ENCODE data around the gene CMTM7.
A peak's percentile ranks its signal among the peaks of the same experiment; 100 is the strongest.

CMTM7 gene

DNA sequence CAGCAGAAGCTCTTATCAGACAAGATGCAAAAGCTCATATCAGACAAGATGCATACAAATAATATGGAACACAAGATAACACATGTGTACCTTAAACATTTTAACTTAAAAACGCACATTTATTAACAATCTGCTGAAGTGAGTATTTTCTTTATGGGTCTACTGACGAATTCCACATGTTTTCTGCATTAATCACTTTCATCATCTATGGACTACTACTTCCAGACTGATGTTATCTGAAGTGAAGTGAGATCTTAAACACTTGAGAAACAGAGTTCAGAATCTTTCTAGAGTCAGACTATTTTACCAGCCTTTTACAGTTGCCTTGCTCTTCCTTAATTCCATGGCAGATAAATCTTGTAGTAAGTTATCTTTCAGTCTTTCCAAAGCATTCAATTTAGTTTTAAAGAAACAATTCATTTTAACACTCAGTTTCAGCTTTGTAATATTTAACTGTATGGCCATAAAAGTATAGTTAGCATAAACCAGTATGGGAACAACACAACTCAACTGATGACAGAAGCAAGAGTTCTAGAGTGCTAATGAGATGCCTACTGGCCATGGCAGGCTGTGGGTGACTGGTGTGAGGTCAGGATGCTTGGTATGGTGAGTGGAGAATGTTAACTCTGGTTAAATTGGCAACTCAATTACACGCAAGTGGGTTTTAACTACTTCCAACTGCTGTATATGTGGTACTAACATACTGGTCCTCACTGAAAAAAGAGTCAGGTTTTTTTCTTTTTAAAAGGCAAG lies 101.2 kb downstream of the CMTM7 start:
- no peak for DNase-seq (ENCODE audit: low spot score)

DNA sequence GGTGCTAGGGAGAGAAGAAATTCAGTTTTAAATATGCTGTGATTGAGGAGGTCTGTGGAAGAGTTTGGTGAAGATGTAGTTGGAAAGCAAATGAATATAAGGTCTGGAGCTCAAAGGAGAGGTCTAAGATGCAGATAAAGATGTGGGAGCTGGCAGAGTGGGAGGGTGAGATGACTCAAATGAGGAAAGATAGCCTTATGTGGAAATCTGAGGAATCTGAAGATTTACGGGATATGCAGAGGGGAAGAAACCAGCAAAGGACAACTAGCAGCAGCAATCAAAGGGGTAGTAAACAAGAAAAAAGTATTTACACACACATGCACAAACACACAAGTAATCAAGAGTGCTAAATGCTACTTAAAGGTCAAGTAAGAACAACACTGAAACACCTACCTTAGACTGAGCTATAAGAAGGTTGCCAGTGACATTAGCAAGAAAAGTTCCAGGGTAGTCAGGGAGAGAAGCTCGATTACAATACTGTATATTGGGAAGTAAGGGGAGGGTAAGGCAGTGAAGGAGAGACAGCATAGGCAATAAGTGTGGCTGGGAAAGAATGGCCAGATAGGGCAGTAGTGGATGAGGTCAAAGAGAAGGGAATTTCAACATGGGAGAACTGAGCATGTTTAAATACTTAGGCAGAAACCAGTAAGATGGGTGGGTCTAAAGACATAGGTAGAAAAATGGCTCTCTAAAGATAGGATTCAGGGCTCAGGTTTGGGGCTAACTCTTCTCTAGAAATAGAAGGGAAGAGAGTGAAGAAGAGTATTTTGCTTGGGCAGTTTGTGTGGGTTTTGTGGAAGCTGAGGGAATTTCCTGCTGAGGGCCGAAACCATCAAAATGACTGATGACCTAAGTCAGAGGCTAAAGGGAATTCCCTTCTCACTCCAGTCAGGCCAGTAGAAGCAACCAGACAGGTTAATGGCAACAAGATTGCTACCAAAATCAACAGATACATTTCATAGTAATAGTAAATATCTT lies 102.1 kb downstream of the CMTM7 start:
- no peak for DNase-seq (ENCODE audit: low spot score)

DNA sequence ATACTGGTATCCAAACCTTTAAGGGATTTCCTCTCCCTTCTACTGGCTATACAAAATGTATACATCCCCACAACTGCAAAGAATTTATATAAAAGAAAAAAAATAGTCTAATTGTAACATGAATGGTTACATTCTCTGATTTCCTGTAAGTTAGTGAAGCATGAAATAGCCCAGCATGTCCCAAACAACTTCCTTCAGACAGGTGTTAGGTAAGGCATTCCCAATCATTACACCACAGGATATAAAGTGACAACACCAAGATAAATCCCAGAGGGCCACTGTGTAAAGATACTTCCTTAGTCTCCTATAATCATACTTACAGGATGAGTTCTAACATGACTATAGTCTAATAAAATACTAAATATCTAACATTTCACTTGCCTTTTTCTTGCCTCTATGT lies 103.4 kb downstream of the CMTM7 start:
- no peak for DNase-seq (ENCODE audit: low spot score)

DNA sequence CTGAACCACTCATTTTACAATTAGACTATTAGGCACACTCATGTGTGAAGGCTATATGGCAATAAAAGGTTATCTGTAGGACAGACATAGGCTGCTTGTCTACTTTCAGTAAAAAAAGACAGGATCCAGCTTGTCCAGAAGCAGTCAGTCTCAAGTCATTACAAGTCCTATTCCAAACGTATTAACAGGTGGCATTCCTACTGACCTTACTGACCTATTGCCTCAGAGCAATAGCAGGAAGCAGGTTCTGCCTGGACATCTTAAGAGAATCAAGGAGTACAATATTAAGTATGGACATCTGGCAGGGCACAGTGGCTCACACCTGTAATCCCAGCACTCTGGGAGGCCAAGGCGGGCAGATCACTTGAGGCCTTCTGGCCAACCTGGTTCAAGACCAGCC lies 104.0 kb downstream of the CMTM7 start:
- DNase-seq (ENCODE audit: low spot score) = no peak

DNA sequence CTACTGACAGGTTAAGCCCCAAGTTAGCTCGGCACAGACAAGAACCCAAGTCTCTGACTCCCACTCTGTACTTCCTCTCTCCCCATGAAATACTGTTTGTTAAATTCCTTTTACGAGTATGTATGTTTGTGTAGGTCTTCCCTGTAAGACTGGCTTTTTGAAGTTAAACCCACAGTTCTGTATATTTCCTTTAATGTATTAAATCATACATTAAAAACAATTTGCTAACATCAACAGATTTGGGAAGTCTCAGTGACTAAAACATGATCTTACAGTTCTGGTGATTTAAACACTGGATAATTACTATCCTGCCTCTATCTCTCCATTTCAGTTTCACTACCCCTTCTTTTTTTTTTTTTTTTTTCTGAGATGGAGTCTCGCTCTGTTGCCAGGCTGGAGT lies 106.6 kb downstream of the CMTM7 start:
- DNase-seq (ENCODE audit: low spot score) = no peak

DNA sequence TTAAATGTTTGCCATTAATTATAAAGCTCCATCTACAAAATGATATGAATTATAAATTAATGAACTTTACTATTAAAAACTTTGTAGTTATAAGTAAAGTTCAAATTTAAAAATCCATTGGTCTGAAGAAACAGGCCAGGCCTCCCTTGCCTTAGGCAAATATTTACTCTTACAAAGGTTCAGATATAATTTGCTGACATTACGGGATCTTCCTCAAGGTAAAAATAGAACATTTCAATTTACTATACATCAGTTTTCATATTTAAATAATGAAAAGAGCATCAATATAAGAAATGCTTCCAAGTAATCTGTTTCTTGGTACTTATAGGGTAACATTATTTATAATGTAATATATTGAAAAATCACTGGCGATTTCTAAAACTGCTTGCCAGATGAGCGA lies 107.3 kb downstream of the CMTM7 start:
- no peak for DNase-seq (ENCODE audit: low spot score)

DNA sequence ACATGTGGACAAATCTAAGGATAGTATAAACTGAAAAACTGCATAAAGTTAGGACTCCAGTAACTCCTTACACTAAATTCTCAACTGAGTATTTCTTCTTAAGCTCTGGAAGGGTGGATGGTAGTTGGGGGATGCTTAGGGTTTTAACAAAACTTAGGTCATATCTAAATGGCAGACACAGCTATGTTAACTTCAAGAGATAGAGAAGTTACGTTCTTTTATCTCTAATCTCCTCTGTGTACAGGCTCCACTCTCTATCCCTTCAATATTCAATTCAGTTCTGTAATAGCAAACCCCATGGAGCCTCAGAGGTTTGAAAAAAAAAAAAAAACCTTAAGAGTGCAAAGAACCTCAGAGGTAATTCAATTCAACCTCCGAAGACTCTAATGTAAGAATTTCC lies 107.9 kb downstream of the CMTM7 start:
- DNase-seq (ENCODE audit: low spot score) = no peak

DNA sequence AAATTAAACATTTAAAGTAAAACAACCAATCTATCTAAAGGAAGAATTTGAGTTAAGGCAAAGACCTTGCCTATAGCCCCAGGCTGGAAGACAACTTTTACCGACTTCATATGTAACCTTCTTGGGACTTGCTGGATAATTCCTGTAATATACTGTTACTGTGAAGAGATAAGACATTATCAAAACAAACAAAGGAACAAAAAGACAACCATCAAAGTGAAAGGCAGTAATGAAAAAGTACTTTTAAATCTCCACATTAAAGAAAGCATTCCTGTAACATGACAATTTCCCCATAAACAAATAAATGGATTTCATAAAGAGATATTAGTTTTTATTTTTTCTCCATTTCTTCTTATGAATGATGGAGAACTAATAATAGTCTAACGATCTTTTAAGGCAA lies 108.6 kb downstream of the CMTM7 start:
- DNase-seq (ENCODE audit: low spot score) = no peak

DNA sequence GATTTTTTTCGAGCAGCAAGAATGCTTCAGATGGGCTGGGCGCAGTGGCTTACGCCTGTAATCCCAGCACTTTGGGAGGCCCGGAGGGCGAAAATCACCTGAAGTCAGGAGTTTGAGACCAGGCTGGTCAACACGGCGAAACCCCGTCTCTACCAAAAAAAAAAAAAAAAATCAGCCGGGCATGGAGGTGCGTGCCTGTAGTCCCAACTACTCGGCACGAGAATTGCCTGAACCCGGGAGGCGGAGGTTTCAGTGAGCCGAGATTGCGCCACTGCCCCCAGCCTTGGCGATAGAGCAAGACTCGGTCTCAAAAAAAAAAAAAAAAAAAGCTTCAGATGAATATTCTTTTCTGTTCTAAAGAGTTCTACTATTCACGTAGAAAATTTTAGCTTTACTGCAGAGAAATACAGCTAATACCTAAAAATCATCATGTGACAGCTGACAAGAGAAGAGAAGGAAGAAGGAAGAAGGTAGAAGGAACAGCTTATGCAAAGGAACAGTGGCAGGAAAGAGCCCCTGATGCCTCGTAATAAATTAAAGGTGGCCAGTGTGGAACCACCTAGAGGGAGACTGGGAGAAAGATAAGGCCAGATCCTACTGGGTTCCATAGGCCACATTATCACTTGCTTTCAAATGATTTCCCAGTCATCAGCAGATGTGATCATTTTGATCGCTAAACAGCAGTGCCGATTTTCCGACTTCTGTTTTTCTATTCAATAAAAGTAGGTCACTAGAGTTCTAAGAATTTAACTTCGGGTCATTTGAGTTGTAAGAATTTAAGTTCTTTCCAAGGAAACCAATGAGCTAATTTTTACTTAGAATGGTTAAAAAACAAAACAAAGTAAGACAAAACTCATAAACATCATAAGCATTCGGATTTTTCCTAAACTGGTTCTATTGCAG lies 109.5 kb downstream of the CMTM7 start:
- no peak for DNase-seq (ENCODE audit: low spot score)

DNA sequence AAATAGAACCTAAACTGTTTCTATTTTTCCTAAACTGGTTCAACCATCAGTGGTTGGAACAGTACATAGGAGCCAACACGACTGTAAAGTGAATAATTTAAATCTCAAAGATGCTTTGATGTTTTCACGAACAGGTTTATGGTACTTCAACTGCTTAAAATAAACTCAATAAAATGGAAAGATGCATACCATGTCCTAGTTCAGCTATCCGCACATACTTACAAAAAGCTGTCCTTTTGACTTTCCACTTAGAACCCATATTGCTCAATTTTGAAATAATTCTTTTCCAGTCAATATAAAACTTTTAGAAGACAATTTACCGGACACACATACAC lies 110.1 kb downstream of the CMTM7 start:
- DNase-seq (ENCODE audit: low spot score) = no peak

DNA sequence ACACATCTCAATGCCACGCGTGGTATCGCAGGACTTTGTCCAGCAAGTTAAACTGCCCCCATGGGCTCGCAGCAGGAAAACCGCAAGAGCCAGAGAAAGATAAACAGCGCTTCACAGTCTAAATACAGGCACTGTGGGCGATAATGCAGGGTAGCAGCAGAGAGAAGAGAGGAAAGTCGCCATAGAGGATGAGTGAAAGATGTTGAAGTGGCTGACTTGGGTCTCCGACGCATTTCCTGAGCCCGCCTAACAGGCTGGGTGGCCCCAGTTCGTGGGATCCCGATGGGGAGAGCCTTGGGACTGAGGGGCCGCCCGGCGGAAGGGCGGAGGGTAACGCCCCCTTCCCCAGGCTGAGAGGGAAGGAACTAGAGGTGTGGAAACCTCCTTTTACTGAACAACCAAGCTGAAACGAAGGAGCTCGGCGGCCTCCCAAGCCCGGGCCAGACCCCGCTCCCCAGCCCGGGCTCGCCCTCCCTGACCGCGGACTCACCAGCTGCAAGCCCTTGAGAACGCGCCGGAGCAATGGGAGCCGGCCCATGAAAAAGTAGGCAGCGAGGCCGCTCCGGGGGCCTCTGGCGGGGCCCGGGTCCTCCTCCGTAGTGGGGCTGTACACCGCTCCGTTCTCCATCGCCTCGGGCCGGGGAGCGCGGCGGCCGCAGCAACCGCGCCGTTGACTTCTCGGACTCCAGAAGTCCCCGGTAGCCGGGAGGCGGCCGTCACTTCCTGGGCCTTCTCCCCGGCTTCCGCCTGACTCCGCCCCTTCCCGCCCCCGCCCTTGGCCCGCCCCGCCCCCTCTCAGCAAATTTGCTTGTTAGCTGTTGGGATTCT lies 110.7 kb downstream of the CMTM7 start, which contains the start of gene CMTM6:
Gene CMTM6 (minus strand): TSS at position 735 of the 828 bp plus-strand sequence. CDS start 107 bp downstream, at position 628.
- DNase-seq (ENCODE audit: low spot score) = peak; percentile 85

DNA sequence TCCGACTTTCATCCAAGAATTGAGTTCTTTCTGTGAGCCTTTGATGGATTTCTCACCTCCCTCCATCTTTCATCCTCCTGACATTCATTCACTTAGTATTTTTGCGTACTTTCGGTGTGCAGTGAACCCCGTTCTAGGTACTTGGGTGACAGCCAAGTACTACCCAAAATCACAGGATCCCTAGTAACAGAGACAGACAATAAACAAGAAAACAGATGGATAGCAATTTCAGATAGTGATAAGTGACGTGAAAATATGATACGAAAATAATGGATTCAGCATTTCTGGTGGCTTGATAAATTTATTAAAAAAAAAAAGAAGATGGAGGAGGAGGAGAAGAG lies 111.3 kb downstream of the CMTM7 start:
- DNase-seq (ENCODE audit: low spot score) = no peak
